H1 (cell line): ENCODE measurements around the gene PDZRN3. TPM values are rescaled to one million over a fixed set of nuclear protein-coding genes. Genes with fewer than 3 reads are reported as not detected.

Source experiments
- CTCF ChIA-PET: fragments of 300-600 bp; sonication (Branson Sonifier 250); formaldehyde crosslinking; loops from one replicate; lab custom pipeline; 2021; ENCODE audit not compliant: partially characterized antibody; lab: Charles Lee
- POLR2A ChIA-PET: fragments of 300-600 bp; sonication (Branson Sonifier 250); formaldehyde crosslinking; loops from one replicate; lab custom pipeline; 2021; ENCODE audit warnings: inconsistent platforms; ENCODE audit not compliant: partially characterized antibody; lab: Charles Lee
- DNase-seq, 2 experiments: peaks; one replicate each; pipeline versions ENCODE4 v3.0.0 to v3.0.0-alpha.2; 2010 to 2022; ENCODE audit warnings: low spot score in 2 of 2, low read depth in 1 of 2, mixed read lengths in 1 of 2
- FAIRE-seq: peaks from 2 replicates; lab custom pipeline; 2011; peaks lifted over from hg19 to GRCh38; lab: Jason Lieb, UNC
- H2AFZ ChIP-seq: 2 replicates; pipeline ENCODE4 v1.8.1; 2012; ENCODE audit warnings: low read length, inconsistent platforms
- H2AK5ac ChIP-seq: 2 replicates; pipeline ENCODE4 v1.6.1; 2013; ENCODE audit warnings: low read depth, low read length
- H2BK120ac ChIP-seq: replicated peaks from 2 replicates; pipeline ENCODE3; 2013; ENCODE audit warnings: low read depth, low read length, inconsistent platforms
- H2BK12ac ChIP-seq: 2 replicates; pipeline ENCODE4 v1.6.1; 2013; ENCODE audit warnings: low read depth, low read length
- H2BK15ac ChIP-seq: 2 replicates; pipeline ENCODE4 v1.6.1; 2013; ENCODE audit warnings: low read length
- H2BK20ac ChIP-seq: 2 replicates; pipeline ENCODE4 v1.6.1; 2013; ENCODE audit warnings: low read length
- H2BK5ac ChIP-seq: 2 replicates; pipeline ENCODE4 v1.6.1; 2013; ENCODE audit warnings: low read depth, low read length
- H3K14ac ChIP-seq: 2 replicates; pipeline ENCODE4 v1.6.1; 2013; ENCODE audit warnings: inconsistent platforms; ENCODE audit not compliant: insufficient read length
- H3K18ac ChIP-seq: 2 replicates; pipeline ENCODE4 v1.6.1; 2013; ENCODE audit warnings: low read length; ENCODE audit errors: extremely low read depth
- H3K23ac ChIP-seq: 2 replicates; pipeline ENCODE4 v1.6.1; 2013; ENCODE audit warnings: inconsistent platforms; ENCODE audit not compliant: insufficient read length
- H3K23me2 ChIP-seq: 2 replicates; pipeline ENCODE4 v1.6.1; 2013; ENCODE audit warnings: low read depth, low read length
- H3K27ac ChIP-seq: 2 replicates; pipeline ENCODE4 v1.6.1; 2011; ENCODE audit warnings: low read depth, low read length, inconsistent platforms
- H3K27me3 ChIP-seq, 4 experiments: replicated peaks in 1 of 4; 1 replicate in 1 of 4; 2 replicates in 3 of 4; pipeline versions ENCODE4 v1.6.1 to v1.8.1; 2011 to 2013; ENCODE audit warnings: low read length in 3 of 4, mild to moderate bottlenecking in 3 of 4, inconsistent platforms in 2 of 4, mixed read lengths in 2 of 4, moderate library complexity in 1 of 4; ENCODE audit not compliant: control insufficient read depth in 3 of 4, insufficient read depth in 3 of 4; ENCODE audit errors: extremely low read depth in 1 of 4
- H3K36me3 ChIP-seq, 4 experiments: 2 replicates each; pipeline versions ENCODE4 v1.6.1 to v1.8.1; 2011 to 2013; ENCODE audit warnings: mild to moderate bottlenecking in 4 of 4, low read length in 3 of 4, moderate library complexity in 2 of 4, control low read depth in 1 of 4, inconsistent platforms in 1 of 4; ENCODE audit not compliant: insufficient read depth in 4 of 4, control insufficient read depth in 2 of 4
- H3K4ac ChIP-seq: replicated peaks from 2 replicates; pipeline ENCODE3; 2013; ENCODE audit warnings: low read length, low read depth, mixed read lengths, inconsistent platforms; ENCODE audit not compliant: insufficient read length
- H3K4me1 ChIP-seq, 4 experiments: replicated peaks in 1 of 4; 1 replicate in 1 of 4; 2 replicates in 3 of 4; pipeline versions ENCODE4 v1.6.1 to v1.8.1; 2011 to 2013; ENCODE audit warnings: low read length in 3 of 4, inconsistent platforms in 2 of 4, mixed read lengths in 1 of 4; ENCODE audit not compliant: insufficient read depth in 4 of 4, control insufficient read depth in 3 of 4
- H3K4me2 ChIP-seq, 2 experiments: 2 replicates each; pipeline versions ENCODE4 v1.6.1 to v1.8.1; 2011 to 2013; ENCODE audit warnings: low read depth in 2 of 2, low read length in 2 of 2, control low read depth in 1 of 2, inconsistent platforms in 1 of 2, mild to moderate bottlenecking in 1 of 2; ENCODE audit not compliant: insufficient read depth in 1 of 2
- H3K4me3 ChIP-seq, 4 experiments: fragments of 200-600, 300-600 bp in 1 of 4; sonication (generic), shearing (Covaris generic), sonication (Bioruptor Twin) in 1 of 4; 2 replicates each; pipeline versions ENCODE4 v1.5.1 to v1.8.1; 2011 to 2016; ENCODE audit warnings: low read length in 4 of 4, low read depth in 3 of 4, control low read depth in 2 of 4, inconsistent platforms in 2 of 4, mild to moderate bottlenecking in 2 of 4, mixed read lengths in 1 of 4, moderate library complexity in 1 of 4; ENCODE audit not compliant: insufficient read depth in 2 of 4; ENCODE audit errors: extremely low read depth in 1 of 4
- H3K56ac ChIP-seq: replicated peaks from 2 replicates; pipeline ENCODE3; 2013; ENCODE audit warnings: low read depth, mild to moderate bottlenecking, mixed read lengths, low read length, inconsistent platforms; ENCODE audit not compliant: insufficient read length
- H3K79me1 ChIP-seq: 2 replicates; pipeline ENCODE4 v1.6.1; 2013; ENCODE audit warnings: low read depth, low read length, control low read depth
- H3K79me2 ChIP-seq, 2 experiments: 2 replicates each; pipeline versions ENCODE4 v1.6.1 to v1.8.1; 2012 to 2013; ENCODE audit warnings: low read length in 2 of 2, mild to moderate bottlenecking in 2 of 2, inconsistent platforms in 1 of 2; ENCODE audit not compliant: insufficient read depth in 2 of 2, control insufficient read depth in 1 of 2
- H3K9ac ChIP-seq, 4 experiments: replicated peaks in 1 of 4; 1 replicate in 1 of 4; 2 replicates in 3 of 4; pipeline versions ENCODE4 v1.6.1 to v1.8.1; 2011 to 2013; ENCODE audit warnings: low read depth in 3 of 4, low read length in 3 of 4, control low read depth in 2 of 4, mild to moderate bottlenecking in 2 of 4, moderate library complexity in 2 of 4, inconsistent platforms in 1 of 4; ENCODE audit errors: extremely low read depth in 1 of 4
- H3K9me3 ChIP-seq, 2 experiments: 2 replicates each; pipeline versions ENCODE4 v1.6.1 to v1.8.1; 2012 to 2013; ENCODE audit warnings: mild to moderate bottlenecking in 2 of 2, moderate library complexity in 2 of 2, control low read depth in 1 of 2, inconsistent platforms in 1 of 2, low read depth in 1 of 2, low read length in 1 of 2, mixed read lengths in 1 of 2; ENCODE audit not compliant: insufficient read depth in 2 of 2
- H4K20me1 ChIP-seq, 2 experiments: replicated peaks in 1 of 2; 2 replicates each; pipeline versions ENCODE3 to v1.8.1; 2011 to 2013; ENCODE audit warnings: inconsistent platforms in 2 of 2, low read length in 2 of 2, mild to moderate bottlenecking in 1 of 2; ENCODE audit not compliant: insufficient read depth in 2 of 2, control insufficient read depth in 1 of 2
- H4K5ac ChIP-seq: 2 replicates; pipeline ENCODE4 v1.6.1; 2013; ENCODE audit warnings: low read length, low read depth, mixed read lengths, inconsistent platforms; ENCODE audit not compliant: insufficient read length
- H4K8ac ChIP-seq: 2 replicates; pipeline ENCODE4 v1.8.0; 2013; ENCODE audit warnings: mild to moderate bottlenecking, moderate library complexity, low read length, inconsistent platforms; ENCODE audit not compliant: insufficient read depth; ENCODE audit errors: extremely low read depth
- H4K91ac ChIP-seq: replicated peaks from 2 replicates; pipeline ENCODE3; 2013; ENCODE audit warnings: low read length, mixed read lengths, inconsistent platforms; ENCODE audit not compliant: insufficient read length
- EGR1 ChIP-seq: IDR thresholded peaks from 2 replicates; pipeline ENCODE4 v1.6.1; 2011; ENCODE audit warnings: low read depth, low read length, borderline replicate concordance
- PHF8 ChIP-seq: fragments of 200-600 bp; sonication (generic); conservative IDR thresholded peaks from 2 replicates; pipeline ENCODE4 v1.7.1; 2012; ENCODE audit warnings: low read depth, mild to moderate bottlenecking, inconsistent platforms, low read length, moderate library complexity
- SIN3A ChIP-seq, 2 experiments: IDR thresholded peaks in 1 of 2; conservative IDR thresholded peaks in 1 of 2; 2 replicates each; pipeline ENCODE4 v1.6.1; 2011 to 2012; ENCODE audit warnings: low read length in 2 of 2, improper control_type of control experiment in 1 of 2, low read depth in 1 of 2, mild to moderate bottlenecking in 1 of 2
- ZNF274 ChIP-seq: IDR thresholded peaks from 2 replicates; pipeline ENCODE4 v1.7.0; 2012; ENCODE audit warnings: low read length, borderline replicate concordance; ENCODE audit errors: extremely low read depth
- WGBS, 2 experiments: shearing (Covaris generic) in 1 of 2; methylation state at CpG; one replicate each; pipeline versions ENCODE4 v1.1.6 to v1.1.7; 2013 to 2015; ENCODE audit warnings: low lambda C conversion rate in 2 of 2, mixed read lengths in 2 of 2, inconsistent platforms in 1 of 2, low coverage in 1 of 2, missing lambda C conversion rate in 1 of 2; ENCODE audit not compliant: insufficient replicate concordance in 2 of 2, insufficient coverage in 1 of 2, insufficient read length in 1 of 2; ENCODE audit errors: extremely low coverage in 1 of 2, missing lambda C conversion rate in 1 of 2; 5-methylcytosine and 5-hydroxymethylcytosine counted together
- polyA plus RNA-seq, 7 experiments: library from polyadenylated mRNA; depleted of rRNA in 3 of 7; stranded (reverse) in 5 of 7; unstranded in 2 of 7; fragments of >200 nt in 5 of 7; fragments of 200-250 nt in 2 of 7; gene quantifications; 1 replicate in 5 of 7; 2 replicates in 1 of 7; 4 replicates in 1 of 7; pipeline versions ENCODE4 v1.2.1 to v1.2.3, GENCODE V29; 2011 to 2013; ENCODE audit warnings: missing spikeins in 2 of 7, mixed read lengths in 2 of 7
- total RNA-seq: library from RNA; stranded (reverse); fragmentation: NEBNext Ultra II Directional; extraction: Animal tissue kit (Norgen Biotek cat#: 25700); gene quantifications from 2 replicates; pipeline ENCODE4 v1.2.1, GENCODE V29; 2021

PDZRN3 gene
- total and polyA plus RNA-seq, 2 of the 8 experiments (the other 6 are each of a cell fraction or from before 2014, with no cell fraction given): 4.2 to 20.5 TPM

GRCh38 chr3:73591286-73591800 is 33.4 kb downstream of the PDZRN3 start:
- no peak overlapping the region for H3K4ac ChIP-seq
- H3K18ac ChIP-seq: no peak overlapping the region
- peaks cover 0 to 3% (median 0%) of the 10 kb centered on the region in 4 experiments; a peak in 3 of 7 replicates for H3K27me3 ChIP-seq
- no peaks in the 10 kb centered on the region for H3K79me1 ChIP-seq
- H3K4me1 ChIP-seq: peaks cover 0 to 5% (median 3%) of the 10 kb centered on the region in 4 experiments; a peak in 3 of 7 replicates
- no peak overlapping the region for H3K4me3 ChIP-seq
- no peak overlapping the region for H3K4me2 ChIP-seq
- 68% methylated on average over 3 of the region's 3 CpGs; no CpG with 5 or more reads in 1 of the 2 experiments for WGBS, 2 experiments
- no peaks in the 10 kb centered on the region for H4K20me1 ChIP-seq
- no peak overlapping the region for H2AK5ac ChIP-seq
- H4K8ac ChIP-seq: no peak overlapping the region
- no peak overlapping the region for H3K14ac ChIP-seq
- no peak overlapping the region for H2BK20ac ChIP-seq
- H4K5ac ChIP-seq: no peak overlapping the region
- DNase-seq (no peak), FAIRE-seq (no peak)
- POLR2A ChIA-PET: interaction anchor here (0.6 to 0.7 kb wide), 2 partner anchors 27 to 85 kb away, joined by 3 read pairs; no protein-coding TSS in a partner anchor
- no peak overlapping the region for H4K91ac ChIP-seq
- no peak overlapping the region for H3K23ac ChIP-seq
- H3K27ac ChIP-seq: no peak overlapping the region
- no peak overlapping the region for H3K56ac ChIP-seq
- CTCF ChIA-PET: no interaction called here
- no peak overlapping the region for H2BK15ac ChIP-seq
- no peaks in the 10 kb centered on the region for H3K23me2 ChIP-seq
- TF ChIP-seq EGR1: no peak
- TF ChIP-seq ZNF274: no peak
- TF ChIP-seq SIN3A (conservative IDR thresholded peaks at IDR 0.05 in 1 of 2, IDR thresholded peaks at IDR 0.05 in 1 of 2; ENCODE audit: low read depth in 1 of 2, low read length in 2 of 2): no peak
- no peak for TF ChIP-seq PHF8
- H2AFZ ChIP-seq: no peak overlapping the region
- H3K36me3 ChIP-seq: peaks cover 0 to 3% (median 0%) of the 10 kb centered on the region in 4 experiments; a peak in 2 of 8 replicates
- no peaks in the 10 kb centered on the region for H3K79me2 ChIP-seq
- H3K9me3 ChIP-seq: no peaks in the 10 kb centered on the region
- H2BK120ac ChIP-seq: no peak overlapping the region
- no peak overlapping the region for H2BK5ac ChIP-seq
- H3K9ac ChIP-seq: no peak overlapping the region
- no peak overlapping the region for H2BK12ac ChIP-seq
